GM12865 (cell line): ENCODE measurements around the gene UVSSA.
"Not testable (repeated sequence)": the region's sequence is repeated elsewhere in the genome, so short reads cannot be mapped to it uniquely, and the experiment has no call there.

Experiments
- DNase-seq: peaks from one replicate; pipeline ENCODE4 v3.0.0; 2010; ENCODE audit warnings: low read depth
- H3K4me3 ChIP-seq: 2 replicates; pipeline ENCODE4 v1.5.1; 2011; ENCODE audit warnings: mild to moderate bottlenecking, low read depth, low read length, control low read depth
- TF ChIP-seq, protein P1 (sequence below): IDR thresholded peaks from 2 replicates; pipeline ENCODE4 v1.5.1; 2011; ENCODE audit warnings: low read length, control low read depth, low read depth, inconsistent platforms; ENCODE audit not compliant: insufficient read depth; ENCODE audit errors: missing control alignments

Gene UVSSA

GRCh38 chr4:1368421-1369090 is 21.5 kb downstream of the UVSSA start:
- DNase-seq, result no peak
- H3K4me3 ChIP-seq, result no peak overlapping the region
- TF ChIP-seq, protein P1, sequence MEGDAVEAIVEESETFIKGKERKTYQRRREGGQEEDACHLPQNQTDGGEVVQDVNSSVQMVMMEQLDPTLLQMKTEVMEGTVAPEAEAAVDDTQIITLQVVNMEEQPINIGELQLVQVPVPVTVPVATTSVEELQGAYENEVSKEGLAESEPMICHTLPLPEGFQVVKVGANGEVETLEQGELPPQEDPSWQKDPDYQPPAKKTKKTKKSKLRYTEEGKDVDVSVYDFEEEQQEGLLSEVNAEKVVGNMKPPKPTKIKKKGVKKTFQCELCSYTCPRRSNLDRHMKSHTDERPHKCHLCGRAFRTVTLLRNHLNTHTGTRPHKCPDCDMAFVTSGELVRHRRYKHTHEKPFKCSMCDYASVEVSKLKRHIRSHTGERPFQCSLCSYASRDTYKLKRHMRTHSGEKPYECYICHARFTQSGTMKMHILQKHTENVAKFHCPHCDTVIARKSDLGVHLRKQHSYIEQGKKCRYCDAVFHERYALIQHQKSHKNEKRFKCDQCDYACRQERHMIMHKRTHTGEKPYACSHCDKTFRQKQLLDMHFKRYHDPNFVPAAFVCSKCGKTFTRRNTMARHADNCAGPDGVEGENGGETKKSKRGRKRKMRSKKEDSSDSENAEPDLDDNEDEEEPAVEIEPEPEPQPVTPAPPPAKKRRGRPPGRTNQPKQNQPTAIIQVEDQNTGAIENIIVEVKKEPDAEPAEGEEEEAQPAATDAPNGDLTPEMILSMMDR, result no peak

DNA sequence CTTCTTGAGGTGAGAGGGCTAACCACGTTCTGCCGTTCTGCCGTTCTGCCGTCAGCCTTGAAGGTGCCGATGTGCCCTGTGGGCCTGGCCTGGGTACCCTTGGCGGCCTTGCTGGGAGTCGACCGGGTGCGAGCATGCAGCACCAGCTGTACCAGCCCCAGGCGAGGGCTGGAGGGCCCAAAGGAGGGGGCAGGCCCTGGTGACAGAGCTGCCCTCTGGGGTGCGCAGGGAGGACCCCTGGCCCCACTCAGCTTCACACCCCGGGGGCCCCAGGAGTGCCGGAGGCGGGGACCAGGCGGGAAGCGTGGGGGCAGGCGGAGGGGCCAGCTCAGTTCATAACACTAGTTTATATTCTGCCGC is 22.1 kb downstream of the UVSSA start:
- H3K4me3 ChIP-seq, result no peak overlapping the region
- no peak for DNase-seq
- TF ChIP-seq, protein P1, result no peak

DNA sequence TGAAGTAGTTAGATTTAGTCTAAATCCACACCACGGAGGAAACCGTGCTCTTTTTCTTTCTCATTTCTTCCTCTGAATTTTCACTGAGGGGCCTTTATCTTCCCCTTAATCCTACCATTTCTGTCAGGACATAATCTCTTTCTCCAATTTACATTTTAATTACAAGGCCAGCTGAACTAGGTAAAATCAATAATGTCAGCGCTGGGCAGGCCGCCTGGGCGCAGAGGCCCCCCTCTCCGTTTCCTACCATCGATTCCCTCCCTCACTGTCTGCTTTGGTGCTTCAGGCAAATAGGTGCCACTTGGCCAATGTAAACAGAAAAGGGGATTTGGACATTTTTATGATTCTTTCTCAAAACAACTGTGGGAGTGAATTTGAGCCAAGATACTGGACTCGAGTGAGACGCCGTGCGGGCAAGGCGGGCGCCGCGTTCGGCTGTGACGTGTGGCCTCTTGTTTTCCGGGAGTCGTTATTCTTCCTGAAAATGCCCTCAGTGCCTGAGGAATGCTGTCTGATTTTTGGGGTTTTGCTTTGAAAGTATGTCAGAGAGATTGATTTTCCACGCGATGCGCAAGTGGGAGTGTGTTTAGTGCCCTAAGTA is 22.6 kb downstream of the UVSSA start:
- no peak overlapping the region for H3K4me3 ChIP-seq
- TF ChIP-seq, protein P1, result no peak
- DNase-seq, result no peak

DNA sequence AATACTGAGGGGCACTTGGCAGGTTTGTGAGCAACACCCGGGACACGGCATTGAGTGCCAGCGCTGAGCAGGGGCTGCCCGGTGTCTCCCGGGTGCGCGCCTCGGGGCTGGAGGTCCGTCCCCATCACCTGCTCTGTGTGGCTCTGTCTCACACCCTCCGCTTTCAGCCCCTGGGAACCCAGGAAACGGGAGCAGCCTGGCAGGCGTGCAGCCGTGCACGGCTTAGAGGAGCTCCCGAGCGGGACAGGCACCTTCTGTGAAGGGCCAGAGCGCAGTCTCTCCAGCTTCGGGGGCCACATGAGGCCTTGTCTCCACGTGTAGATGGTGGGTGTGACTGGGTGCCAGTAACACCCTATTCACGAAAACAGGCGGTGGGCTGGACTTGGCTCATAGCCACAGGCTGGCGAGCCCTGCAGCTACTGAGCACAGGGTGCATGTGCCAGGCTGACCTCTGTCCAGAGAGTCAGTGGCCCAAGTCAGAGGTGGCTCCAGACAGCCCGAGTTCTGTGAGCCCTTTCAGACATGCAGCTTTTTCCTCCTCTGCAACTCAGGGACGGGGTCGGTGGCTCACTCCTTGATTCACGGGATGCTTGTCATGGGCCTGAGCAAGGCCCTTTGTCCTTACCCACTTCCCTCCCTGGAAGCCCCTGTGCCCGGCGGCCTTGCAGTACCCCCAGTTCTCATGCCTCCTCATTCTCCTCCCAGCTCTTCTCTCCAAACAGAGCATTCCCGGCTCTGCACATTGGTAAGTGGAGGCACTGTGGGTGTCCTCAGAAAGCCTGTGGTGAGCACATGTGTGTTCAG is 23.5 kb downstream of the UVSSA start:
- H3K4me3 ChIP-seq, result no peak overlapping the region
- DNase-seq, result no peak
- TF ChIP-seq, protein P1, result no peak

DNA sequence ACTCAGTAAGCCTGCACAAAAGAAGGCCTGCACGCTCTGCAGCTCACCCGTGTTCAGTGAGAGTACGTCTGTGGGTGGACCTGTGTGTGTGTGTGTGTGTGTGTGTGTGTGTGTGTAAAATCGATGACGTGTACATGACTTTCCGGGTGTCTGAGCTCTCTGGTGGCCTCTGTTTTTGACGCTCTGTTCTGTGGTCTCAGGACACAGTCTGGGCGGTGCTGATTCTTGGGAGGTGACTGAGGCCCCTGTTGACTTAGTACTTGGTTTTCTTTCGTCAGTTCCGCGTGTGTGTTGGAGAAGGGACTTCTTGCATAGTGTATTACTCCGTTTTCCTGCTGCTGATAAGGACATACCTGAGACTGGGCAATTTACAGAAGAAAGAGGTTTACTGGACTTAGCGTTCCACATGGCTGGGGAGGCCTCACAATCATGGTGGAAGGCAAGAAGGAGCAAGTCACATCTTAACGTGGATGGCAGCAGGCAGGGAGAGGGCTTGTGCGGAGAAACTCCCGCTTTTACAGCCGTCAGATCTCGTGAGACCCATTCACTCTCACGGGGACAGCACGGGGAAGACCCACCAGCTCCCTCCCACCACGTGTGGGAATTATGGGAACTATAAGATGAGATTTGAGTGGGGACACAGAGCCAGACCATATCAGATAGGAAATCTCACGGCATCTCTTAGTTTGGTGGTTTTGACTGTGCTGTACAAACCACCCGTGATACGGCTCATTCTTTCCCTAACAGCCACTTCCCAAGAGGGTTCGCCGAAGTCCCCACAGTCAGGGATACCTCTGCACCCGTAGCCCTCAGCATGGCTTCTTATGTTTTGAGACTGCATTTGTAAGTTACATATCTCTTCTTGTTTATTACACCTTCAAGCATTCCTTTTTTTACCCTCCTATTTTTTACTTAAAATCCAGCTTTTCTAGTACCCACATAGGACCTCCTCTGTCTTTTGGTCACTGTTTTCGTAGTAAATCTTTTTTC is 24.5 kb downstream of the UVSSA start:
- DNase-seq, result no peak
- TF ChIP-seq, protein P1, result no peak
- no peak overlapping the region for H3K4me3 ChIP-seq

- not testable (repeated sequence) for DNase-seq
Observed at GRCh38 chr4:1372576-1372975, 25.6 kb downstream of the UVSSA start.

More at GRCh38 chr4:1372576-1372975, 25.6 kb downstream of the UVSSA start:
- not testable (repeated sequence) for H3K4me3 ChIP-seq
